ENCODE results near the gene MYO1D.

GRCh38 chr17:32484041-32484461 is 392.9 kb downstream of the MYO1D start:
- TF ChIP-seq ZC3H10 (CRISPR knock-in tag; IDR thresholded peaks at IDR 0.05), result no peak
- TF ChIP-seq OSR1 (CRISPR knock-in tag; IDR thresholded peaks at IDR 0.05), result no peak
